Measurements from ENCODE around the gene CFH. TPM values are rescaled to one million over a fixed set of nuclear protein-coding genes. Genes with fewer than 3 reads are reported as not detected.

The CFH gene
- total RNA-seq, 2 experiments from 2014 or later: 3.6 to 4.6 TPM

- H3K4me3 Mint-ChIP-seq: no peak overlapping the region
- intact Hi-C loops (cut with DNase I, micrococcal nuclease): no loop called here
- H3K9me3 Mint-ChIP-seq: no peaks in the 10 kb centered on the region
- DNase-seq (peak in 2 of 14 experiments; percentile 6 to 14), ATAC-seq (ENCODE audit: poor library complexity) (no peak)
- POLR2A ChIA-PET: no interaction called here
- Histone ChIP-seq H3K36me3 (ENCODE audit: insufficient read depth, low read length) (no peaks in the 10 kb centered on the region), H3K27ac (ENCODE audit: low read depth in 1 of 2, low read length in 2 of 2) (no peak overlapping the region), H3K27me3 (ENCODE audit: control insufficient read depth in 1 of 2, insufficient read depth in 2 of 2, low read length in 2 of 2) (no peaks in the 10 kb centered on the region), H3K4me1 (ENCODE audit: insufficient read depth, low read length) (no peaks in the 10 kb centered on the region), H3K4me3 (ENCODE audit: low read length) (no peak overlapping the region), H3K9me3 (ENCODE audit: control insufficient read depth in 1 of 2, insufficient read depth in 1 of 2, low read length in 2 of 2) (no peaks in the 10 kb centered on the region)
- no peak for TF ChIP-seq CTCF (IDR thresholded peaks at IDR 0.05)
- no peaks in the 10 kb centered on the region for H3K36me3 Mint-ChIP-seq (ENCODE audit: low read depth)
- H3K27me3 Mint-ChIP-seq: no peaks in the 10 kb centered on the region
- H3K27ac Mint-ChIP-seq: no peak overlapping the region
- CTCF ChIA-PET: no interaction called here
- no peaks in the 10 kb centered on the region for H3K4me1 Mint-ChIP-seq (ENCODE audit: low read depth)
These were observed 7.6 kb downstream of the CFH start for GRCh38 chr1:196659471-196659870.

- Mint-ChIP-seq H3K27ac (no peak overlapping the region), H3K4me1 (ENCODE audit: low read depth) (no peaks in the 10 kb centered on the region), H3K9me3 (no peaks in the 10 kb centered on the region), H3K36me3 (ENCODE audit: low read depth) (no peaks in the 10 kb centered on the region), H3K4me3 (no peak overlapping the region), H3K27me3 (no peaks in the 10 kb centered on the region)
- ATAC-seq (ENCODE audit: poor library complexity) (no peak), DNase-seq (no peak)
- Histone ChIP-seq H3K36me3 (ENCODE audit: insufficient read depth, low read length) (no peaks in the 10 kb centered on the region), H3K4me3 (ENCODE audit: low read length) (no peak overlapping the region), H3K27me3 (ENCODE audit: control insufficient read depth in 1 of 2, insufficient read depth in 2 of 2, low read length in 2 of 2) (no peaks in the 10 kb centered on the region), H3K4me1 (ENCODE audit: insufficient read depth, low read length) (no peaks in the 10 kb centered on the region), H3K27ac (ENCODE audit: low read depth in 1 of 2, low read length in 2 of 2) (no peak overlapping the region), H3K9me3 (ENCODE audit: control insufficient read depth in 1 of 2, insufficient read depth in 1 of 2, low read length in 2 of 2) (no peaks in the 10 kb centered on the region)
- TF ChIP-seq CTCF (IDR thresholded peaks at IDR 0.05): no peak
- POLR2A ChIA-PET: no interaction called here
- intact Hi-C loops (cut with DNase I, micrococcal nuclease): loop anchor here in 1 of 2 experiments (2.0 kb wide), 1 partner anchor 511 kb away; no protein-coding TSS in a partner anchor
- CTCF ChIA-PET: interaction anchor here (0.6 kb wide), 1 partner anchor 512 kb away, joined by 3 read pairs; no protein-coding TSS in a partner anchor
These were observed 8.4 kb downstream of the CFH start for GRCh38 chr1:196660272-196660671.

- ChIA-PET POLR2A (no interaction called here), CTCF (interaction anchor here (0.6 kb wide), 1 partner anchor 513 kb away, joined by 3 read pairs; no protein-coding TSS in a partner anchor)
- H3K27me3 Mint-ChIP-seq: no peaks in the 10 kb centered on the region
- peak; percentile 65 for TF ChIP-seq CTCF (IDR thresholded peaks at IDR 0.05)
- no peak overlapping the region for H3K4me3 Mint-ChIP-seq
- H3K4me1 Mint-ChIP-seq (ENCODE audit: low read depth): no peaks in the 10 kb centered on the region
- H3K4me3 ChIP-seq (ENCODE audit: low read length): no peak overlapping the region
- no peaks in the 10 kb centered on the region for H3K9me3 Mint-ChIP-seq
- peak in 4 of 14 experiments; percentile 13 to 46 (median 44) for DNase-seq
- peak; percentile 46 for ATAC-seq (ENCODE audit: poor library complexity)
- H3K36me3 Mint-ChIP-seq (ENCODE audit: low read depth): no peaks in the 10 kb centered on the region
- intact Hi-C loops (cut with DNase I, micrococcal nuclease): loop anchor here (1.0 to 2.0 kb wide), 2 partner anchors 512 to 513 kb away; no protein-coding TSS in a partner anchor
- H3K4me1 ChIP-seq (ENCODE audit: insufficient read depth, low read length): no peaks in the 10 kb centered on the region
- H3K27ac ChIP-seq (ENCODE audit: low read depth in 1 of 2, low read length in 2 of 2): no peak overlapping the region
- H3K27ac Mint-ChIP-seq: no peak overlapping the region
- no peaks in the 10 kb centered on the region for H3K27me3 ChIP-seq (ENCODE audit: control insufficient read depth in 1 of 2, insufficient read depth in 2 of 2, low read length in 2 of 2)
- no peaks in the 10 kb centered on the region for H3K9me3 ChIP-seq (ENCODE audit: control insufficient read depth in 1 of 2, insufficient read depth in 1 of 2, low read length in 2 of 2)
- no peaks in the 10 kb centered on the region for H3K36me3 ChIP-seq (ENCODE audit: insufficient read depth, low read length)
These were observed 9.0 kb downstream of the CFH start for GRCh38 chr1:196660852-196661251.
